ENCODE measurements around the gene TBC1D17. TPM values are rescaled to one million over a fixed set of nuclear protein-coding genes. Genes with fewer than 3 reads are reported as not detected.

Gene TBC1D17
- total RNA-seq, 1 donor from 2014 or later: 19.9 TPM

DNA sequence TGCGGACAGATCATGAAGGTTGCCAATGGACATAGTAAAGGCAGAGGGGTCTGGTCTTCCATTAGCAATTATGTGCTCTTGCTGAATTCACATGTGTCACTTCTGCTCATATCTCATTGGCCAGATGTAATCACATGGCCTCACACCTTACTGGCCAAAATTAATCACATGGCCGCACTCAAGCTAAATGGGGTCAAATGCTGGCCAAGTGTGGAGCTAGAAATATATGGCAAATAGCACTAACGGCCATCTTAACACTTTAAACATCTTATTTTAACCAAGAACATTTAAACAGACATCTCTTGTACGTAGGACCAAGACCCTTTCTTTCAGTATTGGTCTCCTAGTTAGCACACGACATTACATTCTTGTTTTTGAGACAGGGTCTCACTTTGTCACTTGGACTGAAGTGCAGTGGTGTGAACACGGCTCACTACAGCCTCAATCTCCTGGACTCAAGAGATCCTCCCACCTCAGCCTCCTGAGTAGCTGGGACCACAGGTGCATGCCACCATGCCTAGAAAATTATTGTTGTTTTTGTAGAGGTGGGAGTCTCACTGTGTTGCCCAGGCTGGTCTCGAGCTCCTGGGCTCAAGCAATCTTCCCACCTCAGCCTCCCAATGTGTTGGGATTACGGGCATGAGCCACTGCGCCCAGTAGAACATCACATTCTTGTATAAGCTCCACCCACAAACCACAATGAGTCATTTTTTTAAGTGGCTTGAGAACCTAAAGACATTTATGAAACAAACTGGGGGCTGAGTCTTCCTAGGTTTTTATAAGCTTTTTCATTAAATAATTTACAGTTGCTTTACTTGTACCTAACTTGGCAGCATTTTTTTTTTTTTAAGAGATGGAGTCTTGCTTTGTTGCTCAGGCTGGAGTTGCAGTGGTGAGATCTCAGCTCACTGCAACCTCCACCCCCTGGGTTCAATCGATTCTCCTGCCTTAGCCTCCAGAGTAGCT is 29.5 kb upstream of the TBC1D17 start:
- peak; percentile 56 for DNase-seq (ENCODE audit: low read depth)

DNA sequence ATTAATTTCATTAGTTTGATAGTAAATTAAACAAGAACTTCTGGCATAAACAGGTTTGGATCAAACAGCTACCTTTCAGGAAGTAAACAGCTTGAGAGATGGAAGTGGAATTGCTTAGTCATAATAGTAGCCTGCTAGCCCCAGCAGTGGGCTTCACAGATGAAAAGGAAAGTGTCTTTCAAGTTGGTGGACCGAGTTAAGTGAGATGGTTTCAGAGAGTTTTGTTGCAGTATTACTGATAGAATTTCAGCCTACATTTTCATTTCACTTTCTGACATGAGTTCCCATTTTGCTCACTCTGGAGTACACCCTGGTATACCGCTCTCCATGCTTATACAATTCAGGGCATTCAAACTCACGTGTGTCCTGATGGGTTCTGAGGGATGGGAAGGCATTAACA is 28.6 kb upstream of the TBC1D17 start:
- no peak for DNase-seq (ENCODE audit: low read depth)

DNA sequence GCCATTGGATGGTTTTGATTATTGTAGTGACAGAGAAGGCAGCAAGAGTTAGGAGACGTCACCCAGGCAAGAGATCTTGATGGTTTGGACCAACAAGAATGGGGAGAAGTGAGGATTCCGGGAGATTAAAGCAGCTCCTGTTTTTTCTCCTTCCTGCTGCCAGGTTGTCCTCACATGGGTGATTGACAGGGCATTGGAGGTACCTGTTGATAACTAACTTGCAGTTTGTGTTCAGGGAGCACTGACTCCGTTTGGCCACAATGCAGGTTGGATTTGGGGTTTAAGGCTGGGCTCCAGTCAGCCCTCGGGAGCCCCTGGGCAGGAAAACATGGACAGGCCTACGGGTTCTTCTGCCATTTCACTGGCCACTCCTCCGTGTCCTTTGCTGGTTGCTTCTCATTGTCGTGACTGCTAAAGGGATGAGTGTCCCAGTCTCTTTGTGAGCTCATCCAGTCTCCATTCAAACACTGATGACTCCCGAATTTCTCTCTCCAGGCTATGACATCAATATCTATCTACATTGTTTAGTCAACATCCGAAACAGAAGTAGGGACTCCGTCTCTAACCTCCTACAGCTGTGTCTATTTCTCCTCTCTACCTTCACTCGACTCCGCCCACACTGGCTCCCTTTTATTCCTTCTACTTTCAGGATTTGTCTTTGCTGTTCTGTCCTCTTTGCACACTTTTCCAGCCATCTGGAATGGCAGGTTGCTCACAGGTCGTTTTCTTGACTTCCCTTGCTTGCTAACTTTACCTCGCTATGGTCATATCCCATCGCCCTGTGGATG is 27.9 kb upstream of the TBC1D17 start:
- no peak for DNase-seq (ENCODE audit: low read depth)

DNA sequence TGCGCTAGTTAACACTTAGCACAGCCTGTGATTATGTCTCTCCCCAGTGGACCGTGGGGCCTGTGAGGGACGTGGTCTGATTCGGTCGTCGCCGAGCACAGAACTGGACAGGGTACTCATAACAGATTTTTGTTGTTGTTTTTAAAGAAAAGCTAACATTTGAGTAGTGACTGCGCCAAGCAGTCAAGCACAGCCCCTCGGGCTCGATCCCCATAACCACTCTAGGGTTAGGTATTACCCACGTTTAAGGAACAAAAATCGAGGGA is 27.3 kb upstream of the TBC1D17 start:
- no peak for DNase-seq (ENCODE audit: low read depth)

DNA sequence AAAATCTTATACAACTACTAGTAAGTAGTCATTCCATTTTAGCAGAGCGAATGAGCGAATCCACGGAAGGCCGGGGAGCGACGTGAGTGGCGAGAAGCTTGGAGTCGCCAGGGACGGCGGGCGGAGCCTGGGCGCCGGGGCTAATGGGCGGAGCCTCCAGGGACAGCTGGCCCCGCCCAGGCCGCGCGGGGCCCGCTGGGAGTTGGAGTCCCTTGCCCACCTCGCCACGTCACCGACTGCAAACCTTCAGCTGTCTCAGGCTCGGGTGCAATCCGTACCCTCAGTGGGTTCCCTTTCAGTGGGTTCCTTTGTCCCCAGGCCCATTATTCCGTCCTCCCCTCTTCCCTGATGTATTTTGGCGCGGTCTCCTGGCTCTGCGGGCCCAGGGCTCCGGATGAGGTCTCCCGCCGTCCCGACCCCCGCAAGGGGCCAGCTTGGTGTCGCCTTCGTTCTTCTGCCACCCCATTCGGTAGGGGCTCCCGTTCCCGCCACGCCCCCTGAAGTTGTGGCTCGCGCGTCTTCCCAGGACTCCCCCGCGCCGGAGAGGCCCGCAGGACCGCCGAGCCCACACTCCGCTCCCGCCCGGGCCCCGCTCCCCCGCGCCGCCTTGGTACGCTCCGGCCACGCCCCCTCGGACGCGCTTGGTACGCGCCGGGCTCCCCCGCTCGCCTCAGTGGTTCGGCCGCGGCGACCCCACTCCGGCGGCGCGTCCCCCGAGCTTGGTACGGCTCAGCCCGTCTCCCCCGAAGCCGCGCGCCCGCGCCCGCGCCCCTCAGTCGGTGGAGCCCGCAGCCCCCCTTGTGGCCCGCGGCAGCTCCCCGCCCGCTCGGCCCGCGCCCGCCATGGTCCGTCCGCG is 26.8 kb upstream of the TBC1D17 start, which contains the start of gene PTOV1:
Gene PTOV1, plus strand, starts transcription at position 673 of the 856 bp plus-strand sequence.
- DNase-seq (ENCODE audit: low read depth): peak; percentile 94

DNA sequence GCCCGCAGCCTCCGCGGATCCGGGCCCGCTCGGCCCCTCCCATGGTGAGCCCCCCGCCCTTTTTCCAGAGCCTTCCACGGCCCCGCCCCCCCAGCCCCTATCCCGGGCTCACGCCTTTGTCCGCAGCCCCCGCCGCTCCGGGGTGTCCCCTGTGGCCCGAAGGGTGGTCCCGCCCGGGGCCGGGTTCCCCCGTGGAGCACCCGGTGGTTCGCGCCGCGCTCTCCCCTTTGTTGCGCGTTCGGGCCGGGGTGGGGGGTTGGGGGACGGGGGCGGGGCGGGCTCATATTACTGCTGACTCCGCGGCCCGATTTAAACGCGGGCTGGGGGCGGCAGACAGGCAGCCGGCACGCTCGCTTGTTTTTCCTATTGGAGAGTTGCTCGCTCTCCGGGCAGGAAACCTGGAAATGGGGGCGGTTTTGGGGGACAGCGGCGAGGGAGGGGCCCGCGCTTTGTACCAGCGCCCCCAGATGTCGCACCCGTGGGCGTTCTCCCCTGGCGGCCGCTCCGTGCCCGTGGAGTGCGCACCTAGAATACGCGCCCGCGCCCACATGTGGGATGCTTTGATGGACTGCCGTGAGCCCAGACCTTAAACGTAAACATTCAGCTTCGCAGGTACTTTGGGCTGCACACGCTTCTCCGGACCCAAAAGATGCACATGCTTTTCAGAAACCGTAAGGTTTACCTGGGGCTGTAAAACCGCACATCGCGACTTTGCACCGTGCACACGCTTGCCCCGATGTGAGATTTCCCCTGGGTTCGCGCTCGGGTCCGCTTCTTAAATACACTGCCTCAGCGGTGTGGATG is 25.8 kb upstream of the TBC1D17 start:
- DNase-seq (ENCODE audit: low read depth): peak; percentile 45

DNA sequence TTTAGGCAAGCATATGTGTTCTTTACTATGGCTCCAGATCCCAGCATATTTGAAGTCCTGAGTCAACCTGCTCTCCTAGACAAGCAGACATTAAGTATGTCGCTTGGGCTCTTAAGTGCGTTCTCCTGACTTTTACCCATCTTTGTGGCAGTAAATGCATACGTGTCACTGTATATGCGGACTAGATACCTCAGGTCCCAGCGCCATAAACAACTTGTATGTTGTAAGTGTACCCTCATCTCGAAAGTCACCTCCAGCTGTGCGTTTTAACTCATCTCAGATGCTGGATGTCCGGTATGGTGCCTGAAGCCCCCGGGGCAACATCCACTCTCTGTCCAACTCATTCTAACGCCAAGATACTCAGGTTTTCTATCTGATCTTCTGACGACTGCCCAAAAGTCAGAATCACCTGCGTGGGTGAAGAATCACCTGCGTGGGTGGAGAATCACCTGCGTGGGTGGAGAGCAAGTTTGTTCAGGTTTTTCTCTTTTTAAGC is 24.8 kb upstream of the TBC1D17 start:
- no peak for DNase-seq (ENCODE audit: low read depth)

DNA sequence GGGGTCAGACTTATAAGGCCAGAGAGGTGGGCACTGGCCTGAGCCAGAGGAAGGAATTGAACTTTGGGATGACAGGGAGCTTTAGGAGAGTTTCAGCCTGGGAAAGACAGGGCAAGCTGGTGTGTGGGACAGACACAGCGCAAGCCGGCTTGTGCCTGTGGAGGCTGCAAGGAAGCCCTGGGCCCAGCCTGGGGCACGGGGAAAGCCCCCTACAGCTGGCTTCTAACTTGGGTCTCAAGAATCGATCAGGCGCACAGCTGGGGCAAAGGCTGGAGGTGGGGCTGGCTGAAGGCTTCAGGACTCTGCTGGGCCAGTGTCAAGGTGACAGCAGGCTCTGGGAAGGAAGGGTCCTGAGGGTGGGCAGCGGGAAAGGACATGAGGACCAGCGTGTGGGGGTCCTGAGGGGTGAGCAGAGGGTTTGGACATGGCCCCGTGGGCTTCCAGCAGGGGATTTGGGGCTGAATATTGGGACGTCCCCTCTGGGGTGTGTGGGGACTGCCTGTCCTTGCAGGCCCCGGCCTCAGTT is 23.6 kb upstream of the TBC1D17 start:
- DNase-seq (ENCODE audit: low read depth): no peak

DNA sequence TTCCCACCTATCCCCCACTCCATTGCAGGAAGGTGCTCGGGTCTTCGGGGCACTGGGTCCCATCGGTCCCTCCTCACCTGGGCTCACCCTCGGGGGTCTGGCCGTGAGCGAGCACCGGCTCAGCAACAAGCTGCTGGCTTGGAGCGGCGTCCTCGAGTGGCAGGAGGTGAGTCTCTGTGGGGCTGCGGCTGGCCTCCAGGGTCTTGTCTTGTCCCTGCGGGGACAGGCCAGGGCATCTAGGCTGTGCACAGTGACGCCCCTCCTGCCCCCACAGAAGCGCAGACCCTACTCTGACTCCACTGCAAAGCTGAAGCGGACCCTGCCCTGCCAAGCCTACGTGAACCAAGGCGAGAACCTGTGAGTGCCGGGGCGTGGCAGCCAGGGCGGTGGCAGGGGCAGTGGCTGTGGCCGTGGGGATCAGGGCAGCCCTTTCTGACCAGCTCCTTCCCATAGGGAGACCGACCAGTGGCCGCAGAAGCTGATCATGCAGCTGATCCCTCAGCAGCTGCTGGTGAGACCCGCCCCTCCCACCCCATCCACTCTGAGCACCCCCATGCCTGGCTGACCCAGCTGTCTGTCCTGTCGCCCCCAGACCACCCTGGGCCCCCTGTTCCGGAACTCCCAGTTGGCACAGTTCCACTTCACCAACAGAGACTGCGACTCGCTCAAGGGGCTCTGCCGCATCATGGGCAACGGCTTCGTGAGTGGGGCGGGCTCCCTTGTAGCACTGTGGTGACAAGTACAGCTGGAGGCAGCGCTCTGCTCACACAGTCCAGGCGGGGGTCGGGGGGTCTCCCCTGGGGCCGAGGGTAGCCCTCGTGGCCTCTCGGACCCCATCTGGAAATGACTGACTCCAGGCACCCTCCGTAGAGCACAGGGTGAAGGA is 22.9 kb upstream of the TBC1D17 start:
- DNase-seq (ENCODE audit: low read depth): no peak

DNA sequence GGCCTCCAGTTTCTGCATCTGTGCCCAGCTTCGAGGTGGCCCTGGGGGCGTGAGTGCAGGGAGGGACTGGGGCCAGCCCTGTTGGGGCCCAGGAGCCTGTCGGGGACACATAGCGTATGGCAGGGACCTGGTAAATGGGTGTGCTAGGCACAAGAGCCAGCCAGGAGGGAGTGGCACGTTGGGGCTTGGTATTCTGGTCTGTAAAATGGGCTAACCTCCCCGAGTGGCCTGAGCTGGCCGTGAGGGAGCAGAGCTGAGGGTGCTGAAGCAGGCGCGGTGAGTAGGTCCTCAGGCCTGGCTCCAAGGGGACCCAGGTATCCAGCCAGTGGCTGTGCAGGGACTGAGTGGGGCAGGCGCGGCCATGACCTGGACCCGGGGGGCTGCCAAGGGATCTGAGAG is 22.2 kb upstream of the TBC1D17 start:
- no peak for DNase-seq (ENCODE audit: low read depth)

DNA sequence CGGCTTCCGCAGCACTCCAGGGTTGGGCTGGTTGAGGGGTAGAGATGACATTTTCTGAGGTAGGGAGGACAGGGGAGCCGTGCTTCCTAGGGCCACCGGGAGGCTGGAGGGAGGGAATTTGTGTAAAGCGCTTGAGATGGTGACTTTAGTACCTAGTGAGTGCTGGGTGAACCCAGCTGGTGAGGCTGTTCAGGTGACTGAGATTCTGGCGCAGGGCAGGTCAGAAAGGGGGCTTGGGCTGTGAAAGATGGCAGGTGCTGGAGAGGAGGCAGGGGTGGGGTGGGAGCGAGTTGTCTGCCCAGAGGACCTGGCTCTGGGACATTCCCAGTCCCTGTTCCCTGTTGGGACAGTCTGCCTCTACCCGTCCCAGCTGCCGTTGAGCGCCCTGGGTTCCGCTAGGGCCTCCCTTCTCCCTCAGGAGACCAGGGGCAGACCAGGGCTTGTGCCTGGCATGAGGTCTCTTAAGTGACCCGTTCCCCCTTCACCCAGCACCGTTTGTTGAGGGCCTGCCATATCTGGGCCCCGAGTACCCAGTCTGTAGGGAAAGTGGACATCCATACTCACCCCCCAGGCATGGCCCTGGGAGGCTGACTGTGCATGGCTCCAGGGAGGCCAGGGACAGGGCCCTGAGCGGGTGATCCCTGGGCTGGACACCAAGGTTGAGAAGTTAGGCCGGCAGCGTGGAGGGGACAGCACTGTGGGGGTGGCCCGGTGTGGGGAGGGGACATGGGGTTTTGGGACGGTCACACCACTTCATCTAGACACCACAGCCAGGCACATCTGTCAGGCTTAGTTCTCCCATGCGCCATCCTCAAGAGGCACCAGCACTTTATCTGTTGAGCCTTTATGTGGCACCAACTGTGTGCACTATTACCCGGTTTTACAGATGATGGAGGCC is 21.6 kb upstream of the TBC1D17 start:
- no peak for DNase-seq (ENCODE audit: low read depth)

DNA sequence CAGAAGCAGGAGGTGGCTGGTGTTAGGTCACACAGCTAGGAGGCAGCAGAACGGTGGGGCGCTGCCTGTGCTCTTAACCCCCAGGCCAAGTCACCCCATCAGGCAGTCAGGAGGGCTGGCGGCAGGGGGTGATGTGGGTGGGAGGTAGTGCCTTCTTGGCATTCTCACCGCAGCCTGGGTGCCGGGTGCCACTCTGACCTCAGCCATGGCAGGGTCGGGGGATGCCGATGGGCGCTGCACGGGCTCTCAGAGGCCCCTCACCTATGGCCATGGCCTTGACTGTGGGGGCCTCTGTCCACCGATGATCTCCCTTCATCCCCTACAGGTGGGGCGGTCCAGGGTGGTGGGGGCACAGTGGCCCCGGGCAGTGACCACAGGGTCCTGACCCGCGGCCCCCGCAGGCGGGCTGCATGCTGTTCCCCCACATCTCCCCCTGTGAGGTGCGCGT is 20.9 kb upstream of the TBC1D17 start:
- no peak for DNase-seq (ENCODE audit: low read depth)

DNA sequence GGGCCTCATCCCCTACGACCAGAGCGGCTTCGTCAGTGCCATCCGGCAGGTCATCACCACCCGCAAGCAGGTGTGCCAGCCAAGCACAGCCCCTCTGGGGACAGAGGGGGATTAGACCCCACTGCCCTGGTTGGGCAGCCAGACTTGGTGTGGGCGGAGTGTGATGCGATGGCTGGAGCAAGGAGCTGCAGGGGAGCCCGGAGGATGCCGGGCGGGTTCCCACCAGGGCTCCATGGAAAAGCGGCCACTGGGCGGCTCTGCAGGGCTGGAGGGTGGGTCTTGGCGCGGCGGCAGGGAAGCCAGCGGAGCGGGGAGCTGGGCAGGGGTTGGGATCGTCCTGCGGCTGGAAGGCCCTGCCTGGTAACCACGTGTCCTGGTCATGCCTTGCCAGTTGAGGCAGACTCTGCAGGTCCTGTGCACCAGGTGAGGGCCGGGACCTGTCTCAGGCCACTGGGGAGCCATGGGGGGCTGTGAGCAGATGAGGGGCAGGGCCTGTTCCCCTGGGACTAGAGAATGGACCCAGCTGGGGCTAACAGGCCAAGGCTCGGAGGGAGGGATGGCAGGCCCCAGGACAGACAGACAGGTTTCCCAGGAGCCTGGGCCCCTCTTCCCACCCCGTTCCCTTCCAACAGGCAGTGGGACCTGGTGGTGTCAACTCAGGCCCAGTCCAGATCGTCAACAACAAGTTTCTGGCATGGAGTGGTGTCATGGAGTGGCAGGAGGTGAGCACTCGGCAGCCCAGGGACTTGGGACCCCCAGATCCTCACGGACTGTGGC is 20.3 kb upstream of the TBC1D17 start:
- DNase-seq (ENCODE audit: low read depth): no peak

DNA sequence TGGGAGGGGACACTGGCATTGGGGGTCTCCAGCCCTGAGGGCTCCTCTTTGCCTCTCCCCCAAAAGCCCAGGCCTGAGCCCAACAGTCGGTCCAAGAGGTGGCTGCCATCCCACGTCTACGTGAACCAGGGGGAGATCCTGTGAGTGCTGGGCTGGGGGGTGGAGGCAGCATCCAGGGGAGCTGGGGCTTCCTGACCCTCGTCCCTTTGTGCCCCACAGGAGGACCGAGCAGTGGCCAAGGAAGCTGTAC is 19.7 kb upstream of the TBC1D17 start:
- no peak for DNase-seq (ENCODE audit: low read depth)

DNA sequence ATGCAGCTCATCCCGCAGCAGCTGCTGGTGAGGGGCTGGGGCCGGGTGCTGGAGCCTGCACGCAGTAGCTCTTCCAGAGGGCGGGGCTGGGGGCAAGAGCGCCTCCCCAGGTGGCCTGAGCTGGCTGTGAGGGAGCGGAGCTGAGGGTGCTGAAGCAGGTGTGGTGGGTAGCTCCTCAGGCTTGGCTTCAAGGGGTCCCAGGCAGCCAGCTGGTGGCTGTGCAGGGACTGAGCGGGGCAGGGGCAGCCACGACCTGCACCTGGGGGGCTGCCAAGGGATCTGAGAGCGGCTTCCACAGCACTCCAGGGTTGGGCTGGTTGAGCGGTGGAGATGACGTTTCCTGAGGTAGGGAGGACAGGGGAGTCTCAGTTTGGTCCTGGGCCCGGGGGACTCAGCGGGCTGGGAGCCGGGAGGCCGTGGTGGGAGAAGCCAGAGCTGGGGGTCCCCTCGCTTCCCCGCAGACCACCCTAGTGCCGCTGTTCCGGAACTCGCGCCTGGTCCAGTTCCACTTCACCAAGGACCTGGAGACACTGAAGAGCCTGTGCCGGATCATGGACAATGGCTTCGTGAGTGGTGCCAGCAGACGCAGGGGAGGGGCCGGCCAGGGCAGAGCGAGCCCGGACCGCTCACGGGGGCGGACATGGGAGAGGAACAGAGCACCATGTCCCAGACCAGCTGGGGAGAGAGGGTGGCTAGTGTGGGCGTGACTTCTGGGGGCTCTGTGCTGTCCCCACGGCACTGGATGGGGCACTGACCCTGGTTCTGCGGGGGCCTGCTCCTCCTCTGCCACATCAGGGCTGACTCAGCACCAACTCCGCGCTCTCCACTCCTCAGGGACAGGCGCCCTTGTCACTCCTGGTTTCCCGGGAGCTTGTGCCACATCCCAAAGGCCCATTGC is 19.2 kb upstream of the TBC1D17 start:
- DNase-seq (ENCODE audit: low read depth): peak; percentile 72

DNA sequence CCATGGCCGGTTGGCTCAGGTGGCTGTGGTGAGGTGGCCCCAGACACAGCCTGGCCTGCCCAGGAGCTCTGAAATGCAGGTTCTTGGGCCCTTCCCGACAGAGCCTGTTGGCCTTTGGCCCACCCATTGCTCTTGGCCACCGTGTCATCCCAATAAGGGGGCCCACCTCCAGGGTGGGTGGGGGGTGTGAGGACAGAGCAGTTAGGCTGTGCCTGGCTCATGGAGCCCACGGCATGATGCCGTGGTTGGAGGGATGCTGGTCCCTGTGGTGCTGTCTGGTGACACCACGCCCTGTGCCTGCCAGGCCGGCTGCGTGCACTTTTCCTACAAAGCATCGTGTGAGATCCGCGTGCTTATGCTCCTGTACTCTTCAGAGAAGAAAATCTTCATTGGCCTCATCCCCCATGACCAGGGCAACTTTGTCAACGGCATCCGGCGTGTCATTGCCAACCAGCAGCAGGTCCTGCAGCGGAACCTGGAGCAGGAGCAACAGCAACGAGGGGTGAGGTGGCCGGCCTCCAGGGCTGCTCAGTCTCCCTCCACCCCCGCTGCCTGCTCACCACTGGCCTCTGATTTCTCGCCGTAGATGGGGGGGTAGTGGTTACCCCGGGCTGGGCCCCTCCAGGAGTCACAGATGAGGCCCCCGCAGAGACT is 17.7 kb upstream of the TBC1D17 start:
- no peak for DNase-seq (ENCODE audit: low read depth)
